ENCODE data around the gene C2orf74.
"Not testable (repeated sequence)": the region's sequence is repeated elsewhere in the genome, so short reads cannot be mapped to it uniquely, and the experiment has no call there.

Gene C2orf74

GRCh38 chr2:61161888-61162287, at the start of gene C2orf74:
C2orf74 (plus strand) TSS chr2:61162188; CDS start chr2:61162515, 327 bp downstream.
- no peak for DNase-seq (ENCODE audit: low read depth in 2 of 3, low spot score in 2 of 3)

GRCh38 chr2:61114147-61114546, 47.8 kb upstream of the C2orf74 start:
- no peak for DNase-seq (ENCODE audit: low read depth in 2 of 3, low spot score in 2 of 3)

GRCh38 chr2:61116302-61116701, 45.7 kb upstream of the C2orf74 start:
- DNase-seq (ENCODE audit: low read depth in 2 of 3, low spot score in 2 of 3): no peak

- DNase-seq (ENCODE audit: low read depth in 2 of 3, low spot score in 2 of 3): no peak
These were observed 44.5 kb upstream of the C2orf74 start for GRCh38 chr2:61117534-61117933.

GRCh38 chr2:61125123-61125710, 36.8 kb upstream of the C2orf74 start:
- no peak for DNase-seq (ENCODE audit: low read depth in 2 of 3, low spot score in 2 of 3)

GRCh38 chr2:61125798-61126197, 36.2 kb upstream of the C2orf74 start:
- DNase-seq (ENCODE audit: low read depth in 2 of 3, low spot score in 2 of 3): no peak

- DNase-seq (ENCODE audit: low read depth in 2 of 3, low spot score in 2 of 3): not testable (repeated sequence)
These were observed 33.9 kb upstream of the C2orf74 start for GRCh38 chr2:61128122-61128521.

GRCh38 chr2:61134141-61134540, 27.8 kb upstream of the C2orf74 start:
- DNase-seq (ENCODE audit: low read depth in 2 of 3, low spot score in 2 of 3): no peak

- DNase-seq (ENCODE audit: low read depth in 2 of 3, low spot score in 2 of 3): no peak
These were observed 26.5 kb upstream of the C2orf74 start for GRCh38 chr2:61135510-61135909.

- no peak for DNase-seq (ENCODE audit: low read depth in 2 of 3, low spot score in 2 of 3)
These were observed 23.1 kb upstream of the C2orf74 start for GRCh38 chr2:61138859-61139258.

- no peak for DNase-seq (ENCODE audit: low read depth in 2 of 3, low spot score in 2 of 3)
These were observed 20.8 kb upstream of the C2orf74 start for GRCh38 chr2:61141151-61141550.

GRCh38 chr2:61144697-61145268, 17.2 kb upstream of the C2orf74 start:
- DNase-seq (ENCODE audit: low read depth in 2 of 3, low spot score in 2 of 3): peak; percentile 78 to 91 (median 87)

- DNase-seq (ENCODE audit: low read depth in 2 of 3, low spot score in 2 of 3): no peak
These were observed 16.0 kb upstream of the C2orf74 start for GRCh38 chr2:61145990-61146389.

- DNase-seq (ENCODE audit: low read depth in 2 of 3, low spot score in 2 of 3): not testable (repeated sequence)
These were observed 13.9 kb upstream of the C2orf74 start for GRCh38 chr2:61148091-61148490.

GRCh38 chr2:61149074-61149473, 12.9 kb upstream of the C2orf74 start:
- no peak for DNase-seq (ENCODE audit: low read depth in 2 of 3, low spot score in 2 of 3)

- no peak for DNase-seq (ENCODE audit: low read depth in 2 of 3, low spot score in 2 of 3)
These were observed 10.6 kb upstream of the C2orf74 start for GRCh38 chr2:61151436-61151835.

GRCh38 chr2:61157371-61158003, 4.5 kb upstream of the C2orf74 start:
- no peak for DNase-seq (ENCODE audit: low read depth in 2 of 3, low spot score in 2 of 3)

GRCh38 chr2:61158356-61158955, 3.5 kb upstream of the C2orf74 start:
- no peak for DNase-seq (ENCODE audit: low read depth in 2 of 3, low spot score in 2 of 3)

GRCh38 chr2:61162721-61163120, 733 bp downstream of the C2orf74 start:
- no peak for DNase-seq (ENCODE audit: low read depth in 2 of 3, low spot score in 2 of 3)

GRCh38 chr2:61165082-61165481, 3.1 kb downstream of the C2orf74 start:
- DNase-seq (ENCODE audit: low read depth in 2 of 3, low spot score in 2 of 3): not testable (repeated sequence)

GRCh38 chr2:61165946-61166345, 4.0 kb downstream of the C2orf74 start:
- DNase-seq (ENCODE audit: low read depth in 2 of 3, low spot score in 2 of 3): no peak

- no peak for DNase-seq (ENCODE audit: low read depth in 2 of 3, low spot score in 2 of 3)
These were observed 5.6 kb downstream of the C2orf74 start for GRCh38 chr2:61167579-61167978.

All from activated CD8-positive, alpha-beta memory T cell treated with anti-CD3 and anti-CD28 coated beads for 48 hours (primary cell).